ENCODE results near the gene RAB38.

RAB38 gene

GRCh38 chr11:88173956-88174355, 1.3 kb downstream of the RAB38 start:
- Histone ChIP-seq H3K4me3 (ENCODE audit: low read depth in 1 of 2, low read length in 2 of 2) (peak overlapping the region in 1 of 2 donors; percentile 68), H3K27me3 (ENCODE audit: control insufficient read depth in 1 of 2, insufficient read depth in 2 of 2, low read length in 2 of 2) (no peaks in the 10 kb centered on the region), H3K9me3 (ENCODE audit: control insufficient read depth in 1 of 2, low read length in 2 of 2) (no peaks in the 10 kb centered on the region), H3K9ac (ENCODE audit: low read depth in 1 of 2, low read length in 2 of 2) (no peak overlapping the region), H3K27ac (ENCODE audit: low read depth, low read length) (no peak overlapping the region), H3K4me1 (ENCODE audit: control insufficient read depth in 1 of 2, insufficient read depth in 2 of 2, low read length in 2 of 2) (peaks cover 9 to 11% of the 10 kb centered on the region in 2 donors), H3K36me3 (ENCODE audit: control insufficient read depth in 1 of 2, insufficient read depth in 2 of 2, low read length in 2 of 2) (no peaks in the 10 kb centered on the region)

GRCh38 chr11:88171982-88172381, 3.3 kb downstream of the RAB38 start:
- Histone ChIP-seq H3K9me3 (ENCODE audit: control insufficient read depth in 1 of 2, low read length in 2 of 2) (no peaks in the 10 kb centered on the region), H3K9ac (ENCODE audit: low read depth in 1 of 2, low read length in 2 of 2) (no peak overlapping the region), H3K4me1 (ENCODE audit: control insufficient read depth in 1 of 2, insufficient read depth in 2 of 2, low read length in 2 of 2) (peaks cover 9 to 11% of the 10 kb centered on the region in 2 donors), H3K27me3 (ENCODE audit: control insufficient read depth in 1 of 2, insufficient read depth in 2 of 2, low read length in 2 of 2) (no peaks in the 10 kb centered on the region), H3K27ac (ENCODE audit: low read depth, low read length) (no peak overlapping the region), H3K36me3 (ENCODE audit: control insufficient read depth in 1 of 2, insufficient read depth in 2 of 2, low read length in 2 of 2) (no peaks in the 10 kb centered on the region), H3K4me3 (ENCODE audit: low read depth in 1 of 2, low read length in 2 of 2) (no peak overlapping the region)

- Histone ChIP-seq H3K27ac (ENCODE audit: low read depth, low read length) (no peak overlapping the region), H3K9me3 (ENCODE audit: control insufficient read depth in 1 of 2, low read length in 2 of 2) (no peaks in the 10 kb centered on the region), H3K9ac (ENCODE audit: low read depth in 1 of 2, low read length in 2 of 2) (no peak overlapping the region), H3K4me3 (ENCODE audit: low read depth in 1 of 2, low read length in 2 of 2) (no peak overlapping the region), H3K4me1 (ENCODE audit: control insufficient read depth in 1 of 2, insufficient read depth in 2 of 2, low read length in 2 of 2) (peaks cover 7 to 11% of the 10 kb centered on the region in 2 donors), H3K27me3 (ENCODE audit: control insufficient read depth in 1 of 2, insufficient read depth in 2 of 2, low read length in 2 of 2) (no peaks in the 10 kb centered on the region), H3K36me3 (ENCODE audit: control insufficient read depth in 1 of 2, insufficient read depth in 2 of 2, low read length in 2 of 2) (no peaks in the 10 kb centered on the region)
Measured at GRCh38 chr11:88170673-88171072, 4.6 kb downstream of the RAB38 start.

- Histone ChIP-seq H3K9ac (ENCODE audit: low read depth in 1 of 2, low read length in 2 of 2) (no peak overlapping the region), H3K4me3 (ENCODE audit: low read depth in 1 of 2, low read length in 2 of 2) (no peak overlapping the region), H3K27me3 (ENCODE audit: control insufficient read depth in 1 of 2, insufficient read depth in 2 of 2, low read length in 2 of 2) (no peaks in the 10 kb centered on the region), H3K27ac (ENCODE audit: low read depth, low read length) (no peak overlapping the region), H3K9me3 (ENCODE audit: control insufficient read depth in 1 of 2, low read length in 2 of 2) (no peaks in the 10 kb centered on the region), H3K36me3 (ENCODE audit: control insufficient read depth in 1 of 2, insufficient read depth in 2 of 2, low read length in 2 of 2) (no peaks in the 10 kb centered on the region), H3K4me1 (ENCODE audit: control insufficient read depth in 1 of 2, insufficient read depth in 2 of 2, low read length in 2 of 2) (peaks cover 5 to 11% of the 10 kb centered on the region in 2 donors)
Measured at GRCh38 chr11:88169881-88170280, 5.4 kb downstream of the RAB38 start.

GRCh38 chr11:88169471-88169870, 5.8 kb downstream of the RAB38 start:
- Histone ChIP-seq H3K27ac (ENCODE audit: low read depth, low read length) (no peak overlapping the region), H3K4me1 (ENCODE audit: control insufficient read depth in 1 of 2, insufficient read depth in 2 of 2, low read length in 2 of 2) (peaks cover 5 to 9% of the 10 kb centered on the region in 2 donors), H3K9me3 (ENCODE audit: control insufficient read depth in 1 of 2, low read length in 2 of 2) (no peaks in the 10 kb centered on the region), H3K9ac (ENCODE audit: low read depth in 1 of 2, low read length in 2 of 2) (no peak overlapping the region), H3K27me3 (ENCODE audit: control insufficient read depth in 1 of 2, insufficient read depth in 2 of 2, low read length in 2 of 2) (no peaks in the 10 kb centered on the region), H3K36me3 (ENCODE audit: control insufficient read depth in 1 of 2, insufficient read depth in 2 of 2, low read length in 2 of 2) (no peaks in the 10 kb centered on the region), H3K4me3 (ENCODE audit: low read depth in 1 of 2, low read length in 2 of 2) (no peak overlapping the region)

GRCh38 chr11:88167853-88168252, 7.4 kb downstream of the RAB38 start:
- Histone ChIP-seq H3K27me3 (ENCODE audit: control insufficient read depth in 1 of 2, insufficient read depth in 2 of 2, low read length in 2 of 2) (no peaks in the 10 kb centered on the region), H3K9me3 (ENCODE audit: control insufficient read depth in 1 of 2, low read length in 2 of 2) (no peaks in the 10 kb centered on the region), H3K4me1 (ENCODE audit: control insufficient read depth in 1 of 2, insufficient read depth in 2 of 2, low read length in 2 of 2) (no peaks in the 10 kb centered on the region), H3K36me3 (ENCODE audit: control insufficient read depth in 1 of 2, insufficient read depth in 2 of 2, low read length in 2 of 2) (no peaks in the 10 kb centered on the region), H3K27ac (ENCODE audit: low read depth, low read length) (no peak overlapping the region), H3K4me3 (ENCODE audit: low read depth in 1 of 2, low read length in 2 of 2) (no peak overlapping the region), H3K9ac (ENCODE audit: low read depth in 1 of 2, low read length in 2 of 2) (no peak overlapping the region)

GRCh38 chr11:88164806-88165585, 10.2 kb downstream of the RAB38 start:
- Histone ChIP-seq H3K9me3 (ENCODE audit: control insufficient read depth in 1 of 2, low read length in 2 of 2) (no peaks in the 10 kb centered on the region), H3K4me1 (ENCODE audit: control insufficient read depth in 1 of 2, insufficient read depth in 2 of 2, low read length in 2 of 2) (no peaks in the 10 kb centered on the region), H3K27me3 (ENCODE audit: control insufficient read depth in 1 of 2, insufficient read depth in 2 of 2, low read length in 2 of 2) (no peaks in the 10 kb centered on the region), H3K27ac (ENCODE audit: low read depth, low read length) (no peak overlapping the region), H3K36me3 (ENCODE audit: control insufficient read depth in 1 of 2, insufficient read depth in 2 of 2, low read length in 2 of 2) (no peaks in the 10 kb centered on the region), H3K4me3 (ENCODE audit: low read depth in 1 of 2, low read length in 2 of 2) (no peak overlapping the region), H3K9ac (ENCODE audit: low read depth in 1 of 2, low read length in 2 of 2) (no peak overlapping the region)

GRCh38 chr11:88164320-88164719, 10.9 kb downstream of the RAB38 start:
- H3K9me3 ChIP-seq (ENCODE audit: control insufficient read depth in 1 of 2, low read length in 2 of 2), result peaks cover 0 to 3% of the 10 kb centered on the region in 2 donors
- no peak overlapping the region for H3K4me3 ChIP-seq (ENCODE audit: low read depth in 1 of 2, low read length in 2 of 2)
- no peaks in the 10 kb centered on the region for H3K27me3 ChIP-seq (ENCODE audit: control insufficient read depth in 1 of 2, insufficient read depth in 2 of 2, low read length in 2 of 2)
- H3K27ac ChIP-seq (ENCODE audit: low read depth, low read length), result no peak overlapping the region
- H3K36me3 ChIP-seq (ENCODE audit: control insufficient read depth in 1 of 2, insufficient read depth in 2 of 2, low read length in 2 of 2), result no peaks in the 10 kb centered on the region
- no peaks in the 10 kb centered on the region for H3K4me1 ChIP-seq (ENCODE audit: control insufficient read depth in 1 of 2, insufficient read depth in 2 of 2, low read length in 2 of 2)
- no peak overlapping the region for H3K9ac ChIP-seq (ENCODE audit: low read depth in 1 of 2, low read length in 2 of 2)

GRCh38 chr11:88158081-88158480, 17.2 kb downstream of the RAB38 start:
- Histone ChIP-seq H3K27ac (ENCODE audit: low read depth, low read length) (no peak overlapping the region), H3K36me3 (ENCODE audit: control insufficient read depth in 1 of 2, insufficient read depth in 2 of 2, low read length in 2 of 2) (no peaks in the 10 kb centered on the region), H3K4me3 (ENCODE audit: low read depth in 1 of 2, low read length in 2 of 2) (no peak overlapping the region), H3K27me3 (ENCODE audit: control insufficient read depth in 1 of 2, insufficient read depth in 2 of 2, low read length in 2 of 2) (no peaks in the 10 kb centered on the region), H3K9me3 (ENCODE audit: control insufficient read depth in 1 of 2, low read length in 2 of 2) (peaks cover 6% of the 10 kb centered on the region in 2 donors), H3K9ac (ENCODE audit: low read depth in 1 of 2, low read length in 2 of 2) (no peak overlapping the region), H3K4me1 (ENCODE audit: control insufficient read depth in 1 of 2, insufficient read depth in 2 of 2, low read length in 2 of 2) (no peaks in the 10 kb centered on the region)

- no peaks in the 10 kb centered on the region for H3K4me1 ChIP-seq (ENCODE audit: control insufficient read depth in 1 of 2, insufficient read depth in 2 of 2, low read length in 2 of 2)
- H3K36me3 ChIP-seq (ENCODE audit: control insufficient read depth in 1 of 2, insufficient read depth in 2 of 2, low read length in 2 of 2), result no peaks in the 10 kb centered on the region
- peaks cover 6% of the 10 kb centered on the region in 2 donors for H3K9me3 ChIP-seq (ENCODE audit: control insufficient read depth in 1 of 2, low read length in 2 of 2)
- H3K4me3 ChIP-seq (ENCODE audit: low read depth in 1 of 2, low read length in 2 of 2), result no peak overlapping the region
- H3K9ac ChIP-seq (ENCODE audit: low read depth in 1 of 2, low read length in 2 of 2), result no peak overlapping the region
- no peak overlapping the region for H3K27ac ChIP-seq (ENCODE audit: low read depth, low read length)
- H3K27me3 ChIP-seq (ENCODE audit: control insufficient read depth in 1 of 2, insufficient read depth in 2 of 2, low read length in 2 of 2), result no peaks in the 10 kb centered on the region
Measured at GRCh38 chr11:88157370-88157769, 17.9 kb downstream of the RAB38 start.
